ENCODE results near the gene FAM25A.

GRCh38 chr10:87066865-87067264, 46.8 kb downstream of the FAM25A start:
- TF ChIP-seq REST (IDR thresholded peaks at IDR 0.05; ENCODE audit: insufficient read depth in 1 of 2, low read depth in 2 of 2, low read length in 2 of 2) (no peak), SIN3A (IDR thresholded peaks at IDR 0.05; ENCODE audit: borderline replicate concordance, insufficient read depth, low read length) (no peak), FOXP2 (optimal IDR thresholded peaks at IDR 0.05; ENCODE audit: borderline replicate concordance, extremely low read depth, extremely low read length, insufficient read depth) (no peak), TAF1 (IDR thresholded peaks at IDR 0.05; ENCODE audit: borderline replicate concordance, insufficient read depth, low read length) (no peak), POLR2AphosphoS5 (IDR thresholded peaks at IDR 0.05; ENCODE audit: low read depth, low read length) (no peak)

Measured in PFSK-1 (cell line).